Endodermal cell (in vitro differentiated cells): ENCODE data around the gene DUT. TPM values are rescaled to one million over a fixed set of nuclear protein-coding genes. Genes with fewer than 3 reads are reported as not detected.
A peak's percentile ranks its signal among the peaks of the same experiment; 100 is the strongest.

Experiments
- DNase-seq: peaks from one replicate; pipeline ENCODE4 v3.0.0-alpha.2; 2017
- H3K27ac ChIP-seq: 2 replicates; pipeline ENCODE4 v1.5.1; 2013; ENCODE audit warnings: mild to moderate bottlenecking, low read depth, low read length, moderate library complexity
- H3K27me3 ChIP-seq: 2 replicates; pipeline ENCODE4 v1.6.1; 2013; ENCODE audit warnings: mild to moderate bottlenecking, low read length, moderate library complexity; ENCODE audit not compliant: insufficient read depth, control insufficient read depth, poor library complexity, severe bottlenecking
- H3K36me3 ChIP-seq: 2 replicates; pipeline ENCODE4 v1.7.0; 2013; ENCODE audit warnings: mild to moderate bottlenecking, low read length, moderate library complexity; ENCODE audit not compliant: control insufficient read depth, insufficient read depth
- H3K4me1 ChIP-seq: one replicate; pipeline ENCODE4 v1.7.0; 2013; ENCODE audit warnings: low read length; ENCODE audit not compliant: control insufficient read depth, insufficient read depth
- H3K4me3 ChIP-seq: 2 replicates; pipeline ENCODE4 v1.5.1; 2013; ENCODE audit warnings: mild to moderate bottlenecking, low read length, moderate library complexity
- H3K9ac ChIP-seq: 2 replicates; pipeline ENCODE4 v1.6.1; 2013; ENCODE audit warnings: mild to moderate bottlenecking, low read length, moderate library complexity; ENCODE audit not compliant: poor library complexity, severe bottlenecking; ENCODE audit errors: extremely low read depth
- H3K9me3 ChIP-seq: 2 replicates; pipeline ENCODE4 v1.6.1; 2013; ENCODE audit warnings: mild to moderate bottlenecking, low read length, moderate library complexity; ENCODE audit not compliant: control insufficient read depth
- H3K27ac Mint-ChIP-seq: 2 replicates; pipeline ENCODE4 v1.8.0; 2020; ENCODE audit warnings: mixed read lengths
- H3K27me3 Mint-ChIP-seq: 2 replicates; pipeline ENCODE4 v1.8.0; 2021; ENCODE audit warnings: mild to moderate bottlenecking, mixed read lengths; ENCODE audit not compliant: insufficient read depth
- H3K36me3 Mint-ChIP-seq: 2 replicates; pipeline ENCODE4 v1.8.0; 2020; ENCODE audit warnings: low read depth, mixed read lengths
- H3K4me1 Mint-ChIP-seq: 2 replicates; pipeline ENCODE4 v1.8.0; 2020; ENCODE audit warnings: mixed read lengths
- H3K4me3 Mint-ChIP-seq: 2 replicates; pipeline ENCODE4 v1.8.0; 2020; ENCODE audit warnings: mild to moderate bottlenecking, moderate library complexity, mixed read lengths
- H3K9me3 Mint-ChIP-seq: 2 replicates; pipeline ENCODE4 v1.8.0; 2020; ENCODE audit warnings: mild to moderate bottlenecking, mixed read lengths
- CTCF ChIP-seq: fragments of 200-600 bp; sonication (generic); conservative IDR thresholded peaks from 2 replicates; pipeline ENCODE4 v1.5.0; 2021; ENCODE audit warnings: antibody characterized with exemption, mild to moderate bottlenecking
- WGBS, 2 experiments: methylation state at CpG; one replicate each; pipeline versions ENCODE4 v1.1.5 to v1.1.7; 2013; ENCODE audit warnings: missing lambda C conversion rate in 2 of 2, mixed read lengths in 1 of 2; ENCODE audit not compliant: insufficient coverage in 1 of 2, insufficient read length in 1 of 2; 5-methylcytosine and 5-hydroxymethylcytosine counted together
- total RNA-seq, 2 donors: library from RNA; stranded (reverse); fragmentation: NEBNext Ultra II Directional in 1 of 2; extraction: Animal tissue kit (Norgen Biotek cat#: 25700) in 1 of 2; gene quantifications; 2 replicates in 1 of 2; 3 replicates in 1 of 2; pipeline ENCODE4 v1.2.1, GENCODE V29; 2021

DUT gene
- total RNA-seq, 2 donors from 2014 or later, result 70.9 to 74.2 TPM

GRCh38 chr15:48283396-48284145 lies 47.7 kb upstream of the DUT start:
- no peaks in the 10 kb centered on the region for H3K9me3 ChIP-seq
- no peak overlapping the region for H3K27ac Mint-ChIP-seq
- peaks cover under 1% of the 10 kb centered on the region for H3K4me1 Mint-ChIP-seq
- no peak for TF ChIP-seq CTCF
- H3K36me3 ChIP-seq, result no peaks in the 10 kb centered on the region
- H3K27me3 ChIP-seq, result peaks cover 26% of the 10 kb centered on the region
- no peak overlapping the region for H3K4me3 Mint-ChIP-seq
- H3K9ac ChIP-seq, result no peak overlapping the region
- WGBS, 2 experiments, result 85 to 91% methylated on average over 4 to 6 of the region's 6 CpGs
- H3K4me3 ChIP-seq, result no peak overlapping the region
- H3K27ac ChIP-seq, result no peak overlapping the region
- H3K27me3 Mint-ChIP-seq, result peaks cover 10% of the 10 kb centered on the region
- DNase-seq, result no peak
- H3K36me3 Mint-ChIP-seq, result no peaks in the 10 kb centered on the region
- H3K4me1 ChIP-seq, result no peaks in the 10 kb centered on the region
- H3K9me3 Mint-ChIP-seq, result no peaks in the 10 kb centered on the region

- Histone ChIP-seq H3K9ac (no peak overlapping the region), H3K4me1 (no peaks in the 10 kb centered on the region), H3K4me3 (no peak overlapping the region), H3K9me3 (no peaks in the 10 kb centered on the region), H3K36me3 (no peaks in the 10 kb centered on the region), H3K27ac (no peak overlapping the region), H3K27me3 (peaks cover 26% of the 10 kb centered on the region)
- H3K4me3 Mint-ChIP-seq, result no peak overlapping the region
- no peaks in the 10 kb centered on the region for H3K36me3 Mint-ChIP-seq
- H3K27ac Mint-ChIP-seq, result no peak overlapping the region
- 38 to 45% methylated on average over 7 to 12 of the region's 14 CpGs for WGBS, 2 experiments
- H3K27me3 Mint-ChIP-seq, result peaks cover 10% of the 10 kb centered on the region
- peak; percentile 84 for DNase-seq
- TF ChIP-seq CTCF, result peak; percentile 86
- H3K4me1 Mint-ChIP-seq, result peaks cover 3% of the 10 kb centered on the region
- H3K9me3 Mint-ChIP-seq, result no peaks in the 10 kb centered on the region
Observed at GRCh38 chr15:48285329-48286214, 45.7 kb upstream of the DUT start.

GRCh38 chr15:48289628-48290027 lies 41.6 kb upstream of the DUT start:
- no peaks in the 10 kb centered on the region for H3K27me3 Mint-ChIP-seq
- peaks cover 7% of the 10 kb centered on the region for H3K27me3 ChIP-seq
- no peak overlapping the region for H3K9ac ChIP-seq
- peaks cover 7% of the 10 kb centered on the region for H3K4me1 Mint-ChIP-seq
- no peaks in the 10 kb centered on the region for H3K4me1 ChIP-seq
- no peak overlapping the region for H3K27ac ChIP-seq
- 98 to 100% methylated on average over 1 to 2 of the region's 2 CpGs for WGBS, 2 experiments
- no peak overlapping the region for H3K27ac Mint-ChIP-seq
- TF ChIP-seq CTCF, result no peak
- no peak overlapping the region for H3K4me3 Mint-ChIP-seq
- H3K36me3 Mint-ChIP-seq, result no peaks in the 10 kb centered on the region
- DNase-seq, result no peak
- H3K4me3 ChIP-seq, result no peak overlapping the region
- H3K36me3 ChIP-seq, result no peaks in the 10 kb centered on the region
- H3K9me3 Mint-ChIP-seq, result no peaks in the 10 kb centered on the region
- H3K9me3 ChIP-seq, result no peaks in the 10 kb centered on the region
